ENCODE data around the gene LFNG. TPM values are rescaled to one million over a fixed set of nuclear protein-coding genes. Genes with fewer than 3 reads are reported as not detected.

LFNG gene
- total and polyA plus RNA-seq, 2 of the 13 experiments (the other 11 are each of a cell fraction or from before 2014, with no cell fraction given), result 0.44 to 1.5 TPM

GRCh38 chr7:2520131-2520760 lies 672 bp downstream of the LFNG start:
- Histone ChIP-seq H3K4me2 (ENCODE audit: low read depth, low read length) (peak overlapping the region; percentile 66), H2AFZ (ENCODE audit: low read length) (no peak overlapping the region), H3K9me3 (ENCODE audit: low read length) (no peaks in the 10 kb centered on the region), H3K27ac (ENCODE audit: extremely low read length, insufficient read depth, low read length) (no peak overlapping the region), H3K36me3 (replicated peaks in 1 of 2; ENCODE audit: control insufficient read depth in 1 of 2, insufficient read depth in 2 of 2, low read length in 2 of 2) (no peaks in the 10 kb centered on the region), H3K27me3 (ENCODE audit: control insufficient read depth in 1 of 2, insufficient read depth in 2 of 2, low read length in 2 of 2) (peaks cover 4 to 69% of the 10 kb centered on the region in 2 experiments), H4K20me1 (ENCODE audit: insufficient read depth, low read length) (no peaks in the 10 kb centered on the region), H3K4me3 (replicated peaks in 1 of 3; ENCODE audit: insufficient read depth in 1 of 3, low read depth in 2 of 3, low read length in 3 of 3) (peak overlapping the region in 2 of 3 experiments; percentile 54 to 66; a peak in 3 of 6 replicates), H3K4me1 (ENCODE audit: insufficient read depth, low read length) (peaks cover 74% of the 10 kb centered on the region), H3K79me2 (ENCODE audit: insufficient read depth, low read length) (no peaks in the 10 kb centered on the region), H3K9ac (ENCODE audit: insufficient read depth, low read depth, low read length) (no peak overlapping the region)
- no TSS peak for BruUV-seq (replicated peaks)
- ChIA-PET POLR2A (no interaction called here), CTCF (ENCODE audit: low intra/inter-chr PET ratio, low total read pairs) (no interaction called here)
- 0% methylated on average over 1 of the region's 37 CpGs for WGBS (ENCODE audit: low lambda C conversion rate)
- in situ Hi-C loops (cut with HindIII; ENCODE audit: extremely low pct_ligation_motif_present, low pct_unique_long_range_greater_than_20kb) (no loop called here), intact Hi-C loops (cut with micrococcal nuclease; ENCODE audit: unreplicated experiment) (loop anchor here (5.0 kb wide), 1 partner anchor 43 kb away; the partner anchor contains the start of gene GRIFIN)
- FAIRE-seq, result no peak
- DNase-seq (ENCODE audit: low spot score), result no peak
- peak; percentile 13 for ATAC-seq
- TF ChIP-seq MYPOP (CRISPR knock-in tag; IDR thresholded peaks at IDR 0.05), result peak; percentile 31; the same call in 1 of the 2 replicates
- peak; percentile 59; the same call in 1 of the 2 replicates for TF ChIP-seq EZH2 (conservative IDR thresholded peaks at IDR 0.05; ENCODE audit: low read depth, low read length)
- 0 out of 2 replicates have a peak, but pooled peaks have one; percentile 26 for TF ChIP-seq ARID4A (CRISPR knock-in tag; IDR thresholded peaks at IDR 0.05; ENCODE audit: borderline replicate concordance)
- TF ChIP-seq ZSCAN20 (CRISPR knock-in tag; IDR thresholded peaks at IDR 0.05; ENCODE audit: borderline replicate concordance), result no peak
- TF ChIP-seq ZNF687 (CRISPR knock-in tag; IDR thresholded peaks at IDR 0.05), result peak; percentile 28; the same call in 1 of the 2 replicates
- TF ChIP-seq NCOR1 (IDR thresholded peaks at IDR 0.05; ENCODE audit: borderline replicate concordance, low read length), result no peak
- TF ChIP-seq JUND (CRISPR knock-in tag; IDR thresholded peaks at IDR 0.05), result no peak
- no peak for TF ChIP-seq ZNF512 (CRISPR knock-in tag; IDR thresholded peaks at IDR 0.05)
- TF ChIP-seq CEBPB (IDR thresholded peaks at IDR 0.05; ENCODE audit: borderline replicate concordance, low read depth, low read length), result no peak
- TF ChIP-seq MYC (CRISPR knock-in tag; IDR thresholded peaks at IDR 0.05; ENCODE audit: borderline replicate concordance), result no peak
- no peak for TF ChIP-seq CENPT (CRISPR knock-in tag; IDR thresholded peaks at IDR 0.05; ENCODE audit: low read depth)
- no peak for TF ChIP-seq TEAD3 (CRISPR knock-in tag; optimal IDR thresholded peaks at IDR 0.05; ENCODE audit: borderline replicate concordance)

All from HepG2 (cell line).